ENCODE data around the gene BRINP3.

- TF ChIP-seq ELF4 (CRISPR knock-in tag; IDR thresholded peaks at IDR 0.05; ENCODE audit: borderline replicate concordance) (no peak), ARNT2 (CRISPR knock-in tag; IDR thresholded peaks at IDR 0.05; ENCODE audit: low read depth) (no peak), EP300 (IDR thresholded peaks at IDR 0.05; ENCODE audit: low read depth in 2 of 2, low read length in 2 of 2) (no peak), EP300 (CRISPR knock-in tag; IDR thresholded peaks at IDR 0.05; ENCODE audit: borderline replicate concordance) (no peak), RFX5 (IDR thresholded peaks at IDR 0.05; ENCODE audit: low read depth, low read length) (no peak), KDM3A (CRISPR knock-in tag; IDR thresholded peaks at IDR 0.05; ENCODE audit: low read depth) (no peak)
- TF ChIP-seq, protein P1, sequence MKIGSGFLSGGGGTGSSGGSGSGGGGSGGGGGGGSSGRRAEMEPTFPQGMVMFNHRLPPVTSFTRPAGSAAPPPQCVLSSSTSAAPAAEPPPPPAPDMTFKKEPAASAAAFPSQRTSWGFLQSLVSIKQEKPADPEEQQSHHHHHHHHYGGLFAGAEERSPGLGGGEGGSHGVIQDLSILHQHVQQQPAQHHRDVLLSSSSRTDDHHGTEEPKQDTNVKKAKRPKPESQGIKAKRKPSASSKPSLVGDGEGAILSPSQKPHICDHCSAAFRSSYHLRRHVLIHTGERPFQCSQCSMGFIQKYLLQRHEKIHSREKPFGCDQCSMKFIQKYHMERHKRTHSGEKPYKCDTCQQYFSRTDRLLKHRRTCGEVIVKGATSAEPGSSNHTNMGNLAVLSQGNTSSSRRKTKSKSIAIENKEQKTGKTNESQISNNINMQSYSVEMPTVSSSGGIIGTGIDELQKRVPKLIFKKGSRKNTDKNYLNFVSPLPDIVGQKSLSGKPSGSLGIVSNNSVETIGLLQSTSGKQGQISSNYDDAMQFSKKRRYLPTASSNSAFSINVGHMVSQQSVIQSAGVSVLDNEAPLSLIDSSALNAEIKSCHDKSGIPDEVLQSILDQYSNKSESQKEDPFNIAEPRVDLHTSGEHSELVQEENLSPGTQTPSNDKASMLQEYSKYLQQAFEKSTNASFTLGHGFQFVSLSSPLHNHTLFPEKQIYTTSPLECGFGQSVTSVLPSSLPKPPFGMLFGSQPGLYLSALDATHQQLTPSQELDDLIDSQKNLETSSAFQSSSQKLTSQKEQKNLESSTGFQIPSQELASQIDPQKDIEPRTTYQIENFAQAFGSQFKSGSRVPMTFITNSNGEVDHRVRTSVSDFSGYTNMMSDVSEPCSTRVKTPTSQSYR (CRISPR knock-in tag; IDR thresholded peaks at IDR 0.05; ENCODE audit: borderline replicate concordance): no peak
- TF ChIP-seq, protein P2, sequence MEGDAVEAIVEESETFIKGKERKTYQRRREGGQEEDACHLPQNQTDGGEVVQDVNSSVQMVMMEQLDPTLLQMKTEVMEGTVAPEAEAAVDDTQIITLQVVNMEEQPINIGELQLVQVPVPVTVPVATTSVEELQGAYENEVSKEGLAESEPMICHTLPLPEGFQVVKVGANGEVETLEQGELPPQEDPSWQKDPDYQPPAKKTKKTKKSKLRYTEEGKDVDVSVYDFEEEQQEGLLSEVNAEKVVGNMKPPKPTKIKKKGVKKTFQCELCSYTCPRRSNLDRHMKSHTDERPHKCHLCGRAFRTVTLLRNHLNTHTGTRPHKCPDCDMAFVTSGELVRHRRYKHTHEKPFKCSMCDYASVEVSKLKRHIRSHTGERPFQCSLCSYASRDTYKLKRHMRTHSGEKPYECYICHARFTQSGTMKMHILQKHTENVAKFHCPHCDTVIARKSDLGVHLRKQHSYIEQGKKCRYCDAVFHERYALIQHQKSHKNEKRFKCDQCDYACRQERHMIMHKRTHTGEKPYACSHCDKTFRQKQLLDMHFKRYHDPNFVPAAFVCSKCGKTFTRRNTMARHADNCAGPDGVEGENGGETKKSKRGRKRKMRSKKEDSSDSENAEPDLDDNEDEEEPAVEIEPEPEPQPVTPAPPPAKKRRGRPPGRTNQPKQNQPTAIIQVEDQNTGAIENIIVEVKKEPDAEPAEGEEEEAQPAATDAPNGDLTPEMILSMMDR (CRISPR knock-in tag; IDR thresholded peaks at IDR 0.05): no peak
These were observed 13.7 kb upstream of the BRINP3 start for GRCh38 chr1:190491404-190491803.
